ENCODE data around the gene LACC1.

DNA sequence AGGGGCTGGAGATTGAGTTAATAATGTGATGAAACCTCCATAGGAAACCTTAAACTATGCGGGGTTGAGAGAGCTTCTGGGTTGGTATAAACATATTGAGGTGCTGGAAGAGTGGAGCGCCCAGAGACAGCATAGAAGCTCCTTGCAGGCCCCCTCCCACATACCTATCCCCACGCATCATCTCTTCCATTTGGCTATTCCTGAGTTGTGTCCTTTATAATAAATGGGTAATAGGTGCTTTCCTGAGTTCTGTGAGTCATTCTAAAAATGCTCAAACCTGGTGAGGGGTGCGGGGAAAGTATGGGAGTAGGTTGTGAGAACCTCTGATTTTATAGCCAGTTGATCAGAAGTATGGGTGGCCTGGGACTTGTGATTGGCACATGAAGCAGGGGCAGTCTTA lies 14.8 kb upstream of the LACC1 start:
- TF ChIP-seq ZBTB7A (IDR thresholded peaks at IDR 0.05; ENCODE audit: low read depth) (no peak), YY1 (IDR thresholded peaks at IDR 0.05; ENCODE audit: low read depth) (no peak), TAF1 (IDR thresholded peaks at IDR 0.05; ENCODE audit: low read depth) (no peak), CEBPB (IDR thresholded peaks at IDR 0.05) (no peak), TEAD4 (IDR thresholded peaks at IDR 0.05) (no peak), RAD21 (IDR thresholded peaks at IDR 0.05; ENCODE audit: low read depth) (no peak), EGR1 (IDR thresholded peaks at IDR 0.05) (no peak), NFIC (IDR thresholded peaks at IDR 0.05) (no peak), EP300 (IDR thresholded peaks at IDR 0.05; ENCODE audit: borderline replicate concordance) (no peak), FOXM1 (IDR thresholded peaks at IDR 0.05; ENCODE audit: borderline replicate concordance, low read depth) (no peak), TCF12 (IDR thresholded peaks at IDR 0.05; ENCODE audit: low read depth) (no peak)
- TF ChIP-seq, protein P1, sequence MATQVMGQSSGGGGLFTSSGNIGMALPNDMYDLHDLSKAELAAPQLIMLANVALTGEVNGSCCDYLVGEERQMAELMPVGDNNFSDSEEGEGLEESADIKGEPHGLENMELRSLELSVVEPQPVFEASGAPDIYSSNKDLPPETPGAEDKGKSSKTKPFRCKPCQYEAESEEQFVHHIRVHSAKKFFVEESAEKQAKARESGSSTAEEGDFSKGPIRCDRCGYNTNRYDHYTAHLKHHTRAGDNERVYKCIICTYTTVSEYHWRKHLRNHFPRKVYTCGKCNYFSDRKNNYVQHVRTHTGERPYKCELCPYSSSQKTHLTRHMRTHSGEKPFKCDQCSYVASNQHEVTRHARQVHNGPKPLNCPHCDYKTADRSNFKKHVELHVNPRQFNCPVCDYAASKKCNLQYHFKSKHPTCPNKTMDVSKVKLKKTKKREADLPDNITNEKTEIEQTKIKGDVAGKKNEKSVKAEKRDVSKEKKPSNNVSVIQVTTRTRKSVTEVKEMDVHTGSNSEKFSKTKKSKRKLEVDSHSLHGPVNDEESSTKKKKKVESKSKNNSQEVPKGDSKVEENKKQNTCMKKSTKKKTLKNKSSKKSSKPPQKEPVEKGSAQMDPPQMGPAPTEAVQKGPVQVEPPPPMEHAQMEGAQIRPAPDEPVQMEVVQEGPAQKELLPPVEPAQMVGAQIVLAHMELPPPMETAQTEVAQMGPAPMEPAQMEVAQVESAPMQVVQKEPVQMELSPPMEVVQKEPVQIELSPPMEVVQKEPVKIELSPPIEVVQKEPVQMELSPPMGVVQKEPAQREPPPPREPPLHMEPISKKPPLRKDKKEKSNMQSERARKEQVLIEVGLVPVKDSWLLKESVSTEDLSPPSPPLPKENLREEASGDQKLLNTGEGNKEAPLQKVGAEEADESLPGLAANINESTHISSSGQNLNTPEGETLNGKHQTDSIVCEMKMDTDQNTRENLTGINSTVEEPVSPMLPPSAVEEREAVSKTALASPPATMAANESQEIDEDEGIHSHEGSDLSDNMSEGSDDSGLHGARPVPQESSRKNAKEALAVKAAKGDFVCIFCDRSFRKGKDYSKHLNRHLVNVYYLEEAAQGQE (IDR thresholded peaks at IDR 0.05; ENCODE audit: low read depth) = no peak
- TF ChIP-seq, protein P2, sequence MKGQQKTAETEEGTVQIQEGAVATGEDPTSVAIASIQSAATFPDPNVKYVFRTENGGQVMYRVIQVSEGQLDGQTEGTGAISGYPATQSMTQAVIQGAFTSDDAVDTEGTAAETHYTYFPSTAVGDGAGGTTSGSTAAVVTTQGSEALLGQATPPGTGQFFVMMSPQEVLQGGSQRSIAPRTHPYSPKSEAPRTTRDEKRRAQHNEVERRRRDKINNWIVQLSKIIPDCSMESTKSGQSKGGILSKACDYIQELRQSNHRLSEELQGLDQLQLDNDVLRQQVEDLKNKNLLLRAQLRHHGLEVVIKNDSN (IDR thresholded peaks at IDR 0.05) = no peak
- TF ChIP-seq, protein P3, sequence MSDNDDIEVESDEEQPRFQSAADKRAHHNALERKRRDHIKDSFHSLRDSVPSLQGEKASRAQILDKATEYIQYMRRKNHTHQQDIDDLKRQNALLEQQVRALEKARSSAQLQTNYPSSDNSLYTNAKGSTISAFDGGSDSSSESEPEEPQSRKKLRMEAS (IDR thresholded peaks at IDR 0.05) = no peak
